C4-2B (cell line): ENCODE measurements around the gene C22orf39.

Experiments
- CTCF ChIP-seq: fragments of 450-650 bp; conservative IDR thresholded peaks from 2 replicates; pipeline ENCODE4 v1.5.1; 2017; ENCODE audit warnings: mild to moderate bottlenecking
- ZFX ChIP-seq: fragments of 450-650 bp; IDR thresholded peaks from 2 replicates; pipeline ENCODE4 v1.6.1; 2017

GRCh38 chr22:19438298-19438697 is 9.2 kb downstream of the C22orf39 start:
- TF ChIP-seq CTCF: no peak
- TF ChIP-seq ZFX: no peak
